Left lung (tissue), 10 donors: ENCODE results near the gene SEPTIN10. TPM values are rescaled to one million over a fixed set of nuclear protein-coding genes. Genes with fewer than 3 reads are reported as not detected.

Source experiments
- ATAC-seq: fragments of 200-7000 bp; cut with Tn5 transposase; one replicate; pipeline ENCODE4 v1.9.1; 2020; ENCODE audit warnings: moderate library complexity
- DNase-seq, 4 donors: peaks; one replicate each; pipeline ENCODE4 v3.0.0-alpha.2; 2013 to 2020
- H3K27ac ChIP-seq, 2 donors: fragments of 200-600 bp; sonication (generic) in 1 of 2; one replicate each; pipeline versions ENCODE4 v1.5.0 to v1.8.0; 2020 to 2021
- H3K27me3 ChIP-seq, 2 donors: fragments of 200-600 bp; sonication (generic) in 1 of 2; one replicate each; pipeline versions ENCODE4 v1.5.0 to v1.8.0; 2020 to 2021
- H3K36me3 ChIP-seq, 2 donors: fragments of 200-600 bp; sonication (generic) in 1 of 2; one replicate each; pipeline versions ENCODE4 v1.5.0 to v1.8.0; 2020 to 2021
- H3K4me1 ChIP-seq, 2 donors: fragments of 200-600 bp; one replicate each; pipeline ENCODE4 v1.8.0; 2021
- H3K4me3 ChIP-seq, 2 donors: fragments of 200-600 bp; sonication (generic) in 1 of 2; one replicate each; pipeline versions ENCODE4 v1.5.0 to v1.8.0; 2020 to 2021; ENCODE audit warnings: mild to moderate bottlenecking in 1 of 2
- H3K9me3 ChIP-seq, 2 donors: fragments of 200-600 bp; sonication (generic) in 1 of 2; one replicate each; pipeline versions ENCODE4 v1.5.0 to v1.8.0; 2020 to 2021
- intact Hi-C, 2 donors: fragments of 100-400 bp; cut with DNase I; formaldehyde crosslinking; loops; one replicate each; pipeline versions ENCODE4 v1.11.2 to v1.14.2; 2022
- polyA plus RNA-seq, 6 donors: library from polyadenylated mRNA; unstranded; fragments of 120-200 nt; gene quantifications; one replicate each; pipeline ENCODE4 v1.2.1, GENCODE V29; 2013; ENCODE audit not compliant: insufficient read length in 6 of 6
- total RNA-seq, 2 donors: library from RNA; stranded (reverse); fragmentation: NEBNext Ultra II Directional; extraction: Animal tissue kit (Norgen Biotek cat#: 25700); gene quantifications; one replicate each; pipeline ENCODE4 v1.2.1, GENCODE V29; 2021
- TF ChIP-seq, protein P1 (sequence below), 2 donors: fragments of 200-600 bp; sonication (generic) in 1 of 2; IDR thresholded peaks; one replicate each; pipeline versions ENCODE4 v1.5.0 to v1.8.0; 2021; ENCODE audit warnings: antibody characterized with exemption in 2 of 2
- donor health status: DM: no; HTN: yes; CAD: no.
- donor health status: DM: no; HTN: no; CAD: no.

The SEPTIN10 gene
- total and polyA plus RNA-seq, 8 donors, result 66.6 to 152 (median 130) TPM

DNA sequence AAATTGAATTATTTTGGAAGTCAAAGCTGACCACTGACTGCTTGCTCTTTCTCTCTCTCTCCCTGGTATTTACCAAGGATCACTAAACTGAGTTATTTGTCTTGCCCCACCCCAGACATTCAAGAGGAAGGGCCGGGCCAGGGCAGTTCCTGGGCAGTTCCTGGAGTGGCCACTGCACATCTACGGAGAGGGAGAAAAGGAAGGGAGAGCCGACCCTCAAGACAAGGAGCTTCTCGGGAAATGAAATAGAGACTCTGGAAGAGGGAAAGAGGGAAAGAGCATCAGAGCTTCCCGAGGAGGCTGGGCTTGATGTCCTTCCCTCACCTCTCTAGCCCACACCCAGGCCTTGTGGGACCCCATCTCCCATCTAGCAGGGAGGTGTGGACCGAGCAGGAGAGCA is 83.1 kb downstream of the SEPTIN10 start:
- no peaks in the 10 kb centered on the region for H3K27me3 ChIP-seq
- ATAC-seq, result peak; percentile 91
- H3K36me3 ChIP-seq, result no peaks in the 10 kb centered on the region
- H3K27ac ChIP-seq, result no peak overlapping the region
- DNase-seq, result no peak
- no peaks in the 10 kb centered on the region for H3K9me3 ChIP-seq
- intact Hi-C loops, result no loop called here
- H3K4me3 ChIP-seq, result no peak overlapping the region
- TF ChIP-seq, protein P1, sequence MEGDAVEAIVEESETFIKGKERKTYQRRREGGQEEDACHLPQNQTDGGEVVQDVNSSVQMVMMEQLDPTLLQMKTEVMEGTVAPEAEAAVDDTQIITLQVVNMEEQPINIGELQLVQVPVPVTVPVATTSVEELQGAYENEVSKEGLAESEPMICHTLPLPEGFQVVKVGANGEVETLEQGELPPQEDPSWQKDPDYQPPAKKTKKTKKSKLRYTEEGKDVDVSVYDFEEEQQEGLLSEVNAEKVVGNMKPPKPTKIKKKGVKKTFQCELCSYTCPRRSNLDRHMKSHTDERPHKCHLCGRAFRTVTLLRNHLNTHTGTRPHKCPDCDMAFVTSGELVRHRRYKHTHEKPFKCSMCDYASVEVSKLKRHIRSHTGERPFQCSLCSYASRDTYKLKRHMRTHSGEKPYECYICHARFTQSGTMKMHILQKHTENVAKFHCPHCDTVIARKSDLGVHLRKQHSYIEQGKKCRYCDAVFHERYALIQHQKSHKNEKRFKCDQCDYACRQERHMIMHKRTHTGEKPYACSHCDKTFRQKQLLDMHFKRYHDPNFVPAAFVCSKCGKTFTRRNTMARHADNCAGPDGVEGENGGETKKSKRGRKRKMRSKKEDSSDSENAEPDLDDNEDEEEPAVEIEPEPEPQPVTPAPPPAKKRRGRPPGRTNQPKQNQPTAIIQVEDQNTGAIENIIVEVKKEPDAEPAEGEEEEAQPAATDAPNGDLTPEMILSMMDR (IDR thresholded peaks at IDR 0.05), result peak in 1 of 2 donors; percentile 31
- H3K4me1 ChIP-seq, result peaks cover 0 to 6% of the 10 kb centered on the region in 2 donors

DNA sequence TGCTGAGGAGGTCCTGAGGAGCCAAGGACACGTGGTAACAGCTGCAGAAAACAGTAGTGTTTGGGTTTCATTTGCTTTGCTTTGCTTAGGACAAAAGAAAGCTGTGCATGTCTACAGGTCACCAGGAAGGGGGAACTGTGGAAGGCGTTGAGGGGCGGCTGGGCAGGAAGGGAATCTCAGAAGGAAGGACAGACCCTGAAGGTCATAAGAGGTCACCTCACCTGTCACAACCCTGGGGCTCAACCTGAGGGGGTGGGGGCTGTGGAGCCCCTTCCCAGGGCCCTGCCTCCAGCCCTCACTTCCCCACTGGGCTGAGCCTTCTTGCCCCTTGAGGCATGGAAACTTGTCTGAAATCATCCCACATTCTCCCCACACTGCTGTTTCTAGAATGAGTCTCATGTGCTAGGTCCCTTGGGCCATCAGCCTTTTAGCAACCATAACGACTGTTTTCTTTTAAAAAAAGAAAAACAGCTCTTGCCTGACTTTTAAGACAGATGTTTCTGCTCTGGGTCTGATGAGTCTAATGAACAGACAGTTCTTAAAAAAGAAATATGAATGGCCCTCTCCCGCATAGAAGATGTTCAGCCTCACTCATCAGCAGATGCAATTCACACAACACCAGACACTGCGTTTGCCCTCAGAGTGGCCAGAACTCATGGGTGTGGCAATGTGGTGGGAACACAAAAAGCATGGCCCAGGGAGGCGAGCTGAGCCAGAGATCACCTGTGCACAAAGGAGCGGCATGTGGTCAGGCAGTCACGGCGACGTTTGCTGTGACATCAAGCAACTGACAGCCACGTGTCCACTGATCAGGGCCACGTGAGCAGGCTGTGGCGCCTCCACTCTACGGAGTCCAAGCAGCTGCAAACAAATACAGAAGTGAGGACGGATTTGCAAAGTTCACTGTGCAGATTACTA is 84.0 kb downstream of the SEPTIN10 start:
- H3K9me3 ChIP-seq, result no peaks in the 10 kb centered on the region
- no peak for ATAC-seq
- TF ChIP-seq, protein P1 (IDR thresholded peaks at IDR 0.05), result no peak
- H3K36me3 ChIP-seq, result no peaks in the 10 kb centered on the region
- DNase-seq, result no peak
- H3K27ac ChIP-seq, result no peak overlapping the region
- H3K4me3 ChIP-seq, result no peak overlapping the region
- intact Hi-C loops, result no loop called here
- peaks cover 0 to 6% of the 10 kb centered on the region in 2 donors for H3K4me1 ChIP-seq
- no peaks in the 10 kb centered on the region for H3K27me3 ChIP-seq

DNA sequence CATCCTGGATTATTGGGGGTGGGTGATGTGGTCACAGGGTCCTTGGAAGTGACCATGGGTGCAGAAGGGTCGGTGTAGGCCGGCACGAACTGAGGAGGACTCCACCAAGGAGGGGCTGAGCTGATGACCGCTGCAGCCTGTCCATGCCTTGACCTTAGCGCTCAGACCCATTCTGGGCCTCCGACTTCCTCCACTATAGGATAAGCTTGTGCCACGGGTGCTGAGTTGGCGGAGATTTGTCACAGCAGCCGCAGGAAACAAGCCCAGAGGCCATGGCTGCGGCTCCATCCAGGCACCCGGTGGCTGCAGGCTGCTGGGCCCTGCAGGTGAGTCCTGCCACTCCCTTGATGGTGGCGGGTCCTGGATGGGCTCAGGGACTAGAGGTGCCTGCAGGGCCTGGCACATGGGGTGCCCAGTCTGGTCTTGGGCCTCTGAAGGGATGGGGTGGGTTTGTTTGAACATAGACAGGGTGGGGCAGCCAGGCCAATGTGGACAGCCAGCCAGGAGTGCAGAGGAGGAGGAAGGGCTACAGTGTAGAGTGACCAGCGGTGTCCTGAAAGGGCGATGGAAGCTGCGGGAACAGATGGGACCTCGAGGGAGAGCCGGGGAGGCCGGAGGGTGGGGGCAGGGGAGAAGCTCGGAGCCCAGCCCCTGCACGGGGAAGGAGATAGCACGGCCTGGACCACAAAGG is 84.8 kb downstream of the SEPTIN10 start:
- Histone ChIP-seq H3K27ac (no peak overlapping the region), H3K4me1 (peaks cover 0 to 6% of the 10 kb centered on the region in 2 donors), H3K27me3 (no peaks in the 10 kb centered on the region), H3K4me3 (no peak overlapping the region), H3K36me3 (no peaks in the 10 kb centered on the region), H3K9me3 (no peaks in the 10 kb centered on the region)
- ATAC-seq, result no peak
- TF ChIP-seq, protein P1 (IDR thresholded peaks at IDR 0.05), result no peak
- intact Hi-C loops, result no loop called here
- no peak for DNase-seq

DNA sequence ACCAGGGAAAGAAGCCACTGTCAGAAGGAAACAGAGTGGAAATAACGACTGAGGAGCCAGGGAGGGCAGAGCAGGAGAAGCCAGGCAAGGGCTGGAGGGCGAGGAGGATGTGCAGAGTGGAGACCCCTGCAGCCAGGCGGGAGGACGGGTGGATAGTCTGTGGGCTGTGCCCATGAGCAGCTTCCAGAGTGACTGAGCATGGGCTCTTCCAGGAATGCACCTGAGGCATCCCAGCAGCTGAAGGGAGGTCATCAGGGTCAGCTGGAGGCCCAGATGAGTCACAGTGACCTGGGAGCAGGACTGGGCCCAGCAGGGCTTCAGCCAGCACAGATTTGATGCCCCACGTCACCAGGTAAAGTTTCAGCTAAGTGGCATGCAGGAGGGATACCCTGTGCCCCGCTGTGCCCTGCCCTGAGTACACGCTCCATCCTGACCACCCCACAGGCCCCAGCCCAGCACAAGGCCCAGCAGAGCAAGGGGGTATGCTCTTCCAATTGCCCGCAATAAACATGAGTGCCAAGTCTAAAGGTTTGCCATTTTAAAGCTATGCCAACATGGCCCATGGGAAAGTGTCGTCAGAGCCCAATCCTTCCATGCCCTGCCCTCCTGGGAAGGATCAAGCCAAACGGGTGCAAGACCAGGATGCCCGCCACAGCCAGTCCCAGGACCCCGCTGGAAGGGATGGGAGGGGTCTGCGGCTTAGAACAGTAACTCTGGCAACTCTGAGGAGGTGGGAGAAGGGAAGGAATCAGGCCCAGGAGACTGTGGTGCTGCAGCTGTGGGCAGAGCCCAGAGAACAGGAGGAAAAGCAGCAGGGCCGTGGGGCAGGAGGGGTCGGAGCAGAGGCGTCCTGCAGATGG is 85.7 kb downstream of the SEPTIN10 start:
- Histone ChIP-seq H3K9me3 (no peaks in the 10 kb centered on the region), H3K4me1 (peaks cover 0 to 6% of the 10 kb centered on the region in 2 donors), H3K4me3 (no peak overlapping the region), H3K27me3 (no peaks in the 10 kb centered on the region), H3K36me3 (no peaks in the 10 kb centered on the region), H3K27ac (no peak overlapping the region)
- TF ChIP-seq, protein P1 (IDR thresholded peaks at IDR 0.05), result no peak
- no peak for ATAC-seq
- DNase-seq, result no peak
- intact Hi-C loops, result no loop called here
